ENCODE data around the gene ARSI. TPM values are rescaled to one million over a fixed set of nuclear protein-coding genes. Genes with fewer than 3 reads are reported as not detected.

ARSI gene
- total RNA-seq, 2 donors from 2014 or later: 0.30 to 0.83 TPM

GRCh38 chr5:150297934-150298595 lies 4.6 kb downstream of the ARSI start:
- Histone ChIP-seq H3K27ac (peak overlapping the region in 1 of 2 donors; percentile 31), H3K4me3 (no peak overlapping the region), H3K27me3 (no peaks in the 10 kb centered on the region), H3K4me1 (peaks cover 0 to 15% of the 10 kb centered on the region in 2 donors), H3K36me3 (no peaks in the 10 kb centered on the region), H3K9me3 (no peaks in the 10 kb centered on the region)
- DNase-seq (ENCODE audit: low spot score): no peak
- TF ChIP-seq CTCF (IDR thresholded peaks at IDR 0.05): no peak

- no peak for TF ChIP-seq CTCF (IDR thresholded peaks at IDR 0.05)
- Histone ChIP-seq H3K9me3 (no peaks in the 10 kb centered on the region), H3K27ac (no peak overlapping the region), H3K4me3 (no peak overlapping the region), H3K4me1 (peaks cover 0 to 8% of the 10 kb centered on the region in 2 donors), H3K27me3 (no peaks in the 10 kb centered on the region), H3K36me3 (no peaks in the 10 kb centered on the region)
- DNase-seq (ENCODE audit: low spot score): no peak
Measured at GRCh38 chr5:150297236-150297890, 5.3 kb downstream of the ARSI start.

GRCh38 chr5:150296496-150296895 lies 6.2 kb downstream of the ARSI start:
- Histone ChIP-seq H3K36me3 (no peaks in the 10 kb centered on the region), H3K4me1 (peaks cover 0 to 4% of the 10 kb centered on the region in 2 donors), H3K27me3 (no peaks in the 10 kb centered on the region), H3K9me3 (no peaks in the 10 kb centered on the region), H3K27ac (no peak overlapping the region), H3K4me3 (no peak overlapping the region)
- DNase-seq (ENCODE audit: low spot score): no peak
- no peak for TF ChIP-seq CTCF (IDR thresholded peaks at IDR 0.05)

GRCh38 chr5:150295741-150296486 lies 6.8 kb downstream of the ARSI start:
- no peak for TF ChIP-seq CTCF (IDR thresholded peaks at IDR 0.05)
- no peaks in the 10 kb centered on the region for H3K27me3 ChIP-seq
- DNase-seq (ENCODE audit: low spot score): no peak
- no peak overlapping the region for H3K27ac ChIP-seq
- no peaks in the 10 kb centered on the region for H3K9me3 ChIP-seq
- no peak overlapping the region for H3K4me3 ChIP-seq
- H3K4me1 ChIP-seq: peaks cover 0 to 4% of the 10 kb centered on the region in 2 donors
- no peaks in the 10 kb centered on the region for H3K36me3 ChIP-seq

GRCh38 chr5:150295172-150295634 lies 7.5 kb downstream of the ARSI start:
- H3K4me3 ChIP-seq: no peak overlapping the region

More at GRCh38 chr5:150295172-150295634, 7.5 kb downstream of the ARSI start:
- Histone ChIP-seq H3K27ac (no peak overlapping the region), H3K4me1 (peaks cover 0 to 4% of the 10 kb centered on the region in 2 donors), H3K27me3 (no peaks in the 10 kb centered on the region), H3K36me3 (no peaks in the 10 kb centered on the region), H3K9me3 (no peaks in the 10 kb centered on the region)
- no peak for DNase-seq (ENCODE audit: low spot score)
- TF ChIP-seq CTCF (IDR thresholded peaks at IDR 0.05): no peak

Measured in right atrium auricular region (tissue), 2 donors.